Fibroblast of skin of right biceps (primary cell): ENCODE results near the gene ANKRD6.
"Not testable (repeated sequence)": the region's sequence is repeated elsewhere in the genome, so short reads cannot be mapped to it uniquely, and the experiment has no call there.

Source experiments
- DNase-seq: peaks from one replicate; pipeline ENCODE4 v3.0.0-alpha.2; 2013

ANKRD6 gene

DNA sequence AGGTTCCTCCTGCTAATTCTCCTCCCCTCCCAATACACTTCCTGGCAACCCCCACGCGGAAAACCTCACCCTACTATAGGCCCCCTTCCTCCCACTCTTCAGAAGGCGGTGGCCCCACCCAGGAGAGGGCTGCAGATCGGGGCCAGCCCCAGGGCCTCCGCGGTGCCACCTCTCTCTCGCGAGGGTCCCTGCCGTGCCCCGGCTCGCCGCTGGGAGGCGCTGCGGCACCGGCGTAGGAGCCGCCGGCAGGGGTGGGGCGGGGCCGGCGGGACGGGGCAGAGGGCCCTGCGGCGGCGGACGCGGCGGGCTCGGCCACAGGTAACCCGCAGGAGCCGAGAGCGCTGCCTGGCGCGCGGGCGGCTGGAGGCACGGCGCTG is at the start of gene ANKRD6:
TSS of gene ANKRD6 (plus strand) at position 278 of the 377 bp plus-strand sequence. CDS start 133,825 bp downstream, outside the sequence.
- peak; percentile 57 for DNase-seq

DNA sequence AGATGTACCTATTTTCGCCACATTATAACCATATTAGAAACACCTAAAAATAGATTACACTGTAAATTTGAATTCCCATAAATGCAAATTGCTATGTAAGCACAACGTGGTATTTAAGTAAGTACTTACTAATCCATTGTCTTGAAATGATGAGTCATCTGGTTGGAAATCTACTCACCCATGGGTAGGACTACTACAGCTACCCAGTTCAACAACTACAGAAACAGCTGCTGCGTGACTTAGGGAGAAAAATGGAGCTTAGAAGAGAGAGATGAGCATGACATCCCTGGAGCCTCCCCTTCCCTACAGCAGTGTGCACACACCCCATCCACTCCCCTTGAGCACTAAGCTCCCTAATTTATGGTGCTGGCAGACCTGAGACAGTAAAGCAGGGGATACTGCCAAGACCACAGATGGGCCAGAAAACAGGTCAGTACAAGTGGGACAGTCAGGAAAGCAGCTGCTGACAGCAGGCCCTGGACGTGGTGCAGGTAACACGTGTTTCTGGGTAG is 47.7 kb upstream of the ANKRD6 start:
- DNase-seq = peak; percentile 30

DNA sequence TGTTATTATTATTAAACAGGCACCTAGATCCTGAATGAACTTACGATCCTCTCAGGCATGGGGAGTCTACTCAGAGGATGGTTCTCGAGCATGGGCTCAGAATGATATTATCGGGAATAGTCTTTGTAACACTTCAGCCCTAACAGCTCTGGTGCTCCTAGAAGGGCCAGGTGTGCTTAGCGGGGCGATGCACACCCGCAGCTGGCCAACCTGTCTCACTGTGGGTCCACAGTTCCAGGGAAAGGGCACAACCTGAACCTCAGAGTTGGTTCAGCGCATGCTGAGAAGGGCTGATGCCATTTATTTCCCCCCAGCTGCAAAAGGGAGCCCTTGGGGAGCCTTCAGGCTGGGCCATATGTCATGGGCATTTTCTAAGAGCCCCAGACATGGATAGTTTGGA is 47.1 kb upstream of the ANKRD6 start:
- DNase-seq = no peak

DNA sequence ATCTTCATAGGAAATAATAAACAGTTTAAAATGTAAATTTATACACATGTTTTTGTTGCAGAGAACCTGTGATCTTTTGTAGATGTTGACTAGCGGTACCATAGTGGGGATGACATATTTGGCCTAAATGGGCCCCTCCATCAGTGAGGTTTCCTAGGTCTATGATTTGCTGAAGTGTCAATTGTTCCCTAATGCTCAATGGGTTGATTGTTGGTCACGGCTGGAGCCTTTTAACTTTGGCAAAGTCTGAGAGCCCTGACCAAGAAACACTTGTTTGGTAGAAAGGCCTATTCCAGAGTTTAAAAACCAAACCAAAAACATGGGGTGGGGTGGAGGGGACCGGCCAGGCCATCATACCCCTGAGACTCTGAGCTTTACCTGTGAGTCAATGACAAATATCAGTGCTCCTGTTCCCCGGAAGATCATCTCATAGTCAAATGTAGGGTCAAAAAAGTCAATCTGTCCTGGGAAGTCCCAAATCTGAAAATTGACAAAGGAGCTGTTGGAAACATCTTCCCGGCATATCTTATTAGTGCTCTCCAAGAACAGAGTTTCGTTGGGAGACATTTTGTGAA is 45.9 kb upstream of the ANKRD6 start:
- no peak for DNase-seq

DNA sequence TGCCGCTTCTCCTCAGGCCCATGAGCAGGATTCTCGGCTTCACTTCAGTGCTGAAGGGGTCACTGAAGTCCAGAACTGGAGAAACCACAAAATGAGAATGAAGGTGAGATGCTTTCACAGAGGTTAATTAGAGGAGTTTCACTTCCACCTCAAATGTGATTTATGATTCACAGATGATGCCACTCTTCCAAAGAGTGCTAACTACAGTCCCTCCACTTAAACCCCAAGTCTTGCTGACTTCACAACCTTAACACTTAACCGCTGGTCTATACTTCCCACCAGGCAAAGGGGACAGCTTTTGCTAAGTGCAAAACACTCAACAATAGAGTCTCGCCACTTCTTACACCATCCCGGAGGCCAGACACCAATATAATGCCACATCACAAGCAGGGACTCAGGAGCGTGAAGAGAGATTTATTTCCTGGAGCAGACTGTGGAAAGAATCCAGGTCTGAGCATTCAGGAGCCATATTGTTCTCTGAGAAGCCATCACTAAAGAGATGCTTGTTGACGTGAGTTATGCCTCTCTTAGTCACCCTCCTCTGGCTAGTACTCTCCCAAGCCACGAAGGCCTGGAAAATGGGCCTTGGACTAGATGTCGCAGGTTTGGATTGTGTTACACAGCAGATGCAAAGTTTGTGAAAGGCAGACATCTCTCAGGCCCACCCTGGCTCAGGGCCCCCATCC is 45.3 kb upstream of the ANKRD6 start:
- peak; percentile 16 for DNase-seq

DNA sequence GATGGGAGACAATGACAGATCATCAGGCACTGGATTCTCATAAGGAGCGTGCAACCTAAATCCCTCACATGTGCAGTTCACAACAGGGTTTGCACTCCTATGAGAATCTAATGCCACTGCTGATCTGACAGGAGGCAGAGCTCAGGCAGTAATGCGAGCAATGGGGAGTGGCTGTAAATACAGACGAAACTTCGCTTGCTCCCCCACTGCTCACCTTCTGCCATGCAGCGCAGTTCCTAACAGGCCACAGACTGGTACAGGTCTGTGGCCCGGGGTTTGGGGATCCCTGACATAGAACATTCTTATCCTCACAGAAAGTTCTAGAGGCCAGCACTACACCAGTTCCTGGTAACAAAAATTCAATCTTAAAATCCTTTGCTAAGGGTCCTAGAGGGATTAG is 44.1 kb upstream of the ANKRD6 start:
- no peak for DNase-seq

DNA sequence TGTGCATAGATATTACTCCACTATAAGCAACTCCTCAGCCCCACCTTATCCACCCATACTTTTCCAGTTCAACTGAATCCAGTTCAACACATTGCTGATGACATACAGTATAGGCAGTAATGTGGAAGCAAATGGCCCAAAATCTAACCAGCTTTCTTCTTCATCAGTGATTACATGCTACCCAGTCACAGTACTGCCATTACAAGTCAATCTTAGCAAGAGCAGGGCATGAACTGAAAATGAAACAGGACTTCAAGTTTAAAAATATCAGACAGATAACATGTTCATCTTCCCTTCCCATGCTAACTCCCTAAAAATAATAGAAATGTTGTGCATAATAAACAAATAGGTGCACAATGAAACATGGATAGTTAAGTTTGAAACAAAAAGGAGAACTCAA is 40.1 kb upstream of the ANKRD6 start:
- no peak for DNase-seq

DNA sequence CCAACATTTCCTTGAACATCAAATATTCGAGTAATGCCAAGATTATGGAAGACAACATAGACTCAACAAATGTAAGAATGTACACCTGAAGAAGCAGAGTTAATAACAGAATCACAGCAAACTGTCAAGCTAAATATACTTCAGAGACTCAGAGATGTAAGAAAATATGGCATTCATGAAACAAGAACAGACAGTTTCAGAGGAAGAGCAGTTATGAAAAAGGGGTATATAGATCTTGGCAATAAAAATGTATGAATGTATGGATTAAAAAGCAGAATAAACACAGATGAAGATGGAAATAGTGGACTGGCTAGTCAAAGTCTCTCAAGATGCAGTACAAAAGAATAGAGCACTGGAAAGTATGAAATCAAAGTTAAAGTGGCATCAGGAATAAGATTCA is 39.3 kb upstream of the ANKRD6 start:
- DNase-seq = no peak

DNA sequence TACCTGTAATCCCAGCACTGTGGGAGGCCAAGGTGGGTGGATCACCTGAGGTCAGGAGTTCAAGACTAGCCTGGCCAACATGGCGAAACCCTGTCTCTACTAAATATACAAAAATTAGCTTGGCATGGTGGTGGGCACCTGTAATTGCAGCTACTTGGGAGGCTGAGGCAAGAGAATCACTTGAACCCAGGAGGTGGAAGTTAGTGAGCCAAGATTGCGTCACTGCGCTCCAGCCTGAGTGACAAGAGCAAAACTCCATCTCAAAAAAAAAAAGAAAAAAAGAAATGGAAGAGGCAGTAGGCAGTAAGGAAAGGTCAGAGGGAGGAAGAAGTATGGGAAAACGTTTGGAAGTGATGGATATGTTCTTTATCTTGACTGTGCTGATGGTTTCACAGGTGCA is 35.1 kb upstream of the ANKRD6 start:
- DNase-seq = not testable (repeated sequence)

DNA sequence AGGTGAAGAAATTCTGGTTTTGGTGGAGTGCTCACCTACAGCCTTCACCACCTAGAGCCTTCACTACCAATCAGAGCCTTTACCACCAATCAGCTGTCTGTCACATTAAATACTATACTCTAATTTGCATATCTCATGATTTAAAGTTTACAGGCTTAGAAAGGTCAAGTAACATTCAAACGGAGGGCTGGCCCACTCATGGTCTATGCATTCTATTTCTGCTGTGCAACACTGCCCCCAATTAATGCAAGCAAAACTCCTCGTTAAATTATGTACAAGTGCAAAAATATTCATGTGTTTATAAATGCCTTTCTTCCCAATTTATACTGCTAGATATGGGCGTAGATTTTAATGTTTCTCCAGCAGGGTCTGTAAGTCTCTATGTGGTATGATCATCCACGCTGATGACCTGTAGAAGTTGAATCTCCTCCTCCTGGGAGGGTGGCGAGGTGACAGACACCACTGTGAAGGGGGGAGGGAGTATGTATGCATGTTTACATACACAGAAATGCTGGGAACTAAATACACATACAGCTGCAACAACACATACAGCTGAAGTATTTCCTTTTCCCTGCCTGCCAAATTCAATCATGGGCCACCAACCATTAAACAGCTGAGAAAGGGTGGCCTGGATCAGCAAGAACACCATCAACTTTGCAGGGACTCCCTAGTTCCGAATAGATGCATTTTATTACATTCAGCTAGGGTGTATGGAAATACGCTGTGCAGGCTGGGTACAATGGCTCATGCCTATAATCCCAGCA is 34.0 kb upstream of the ANKRD6 start:
- no peak for DNase-seq

DNA sequence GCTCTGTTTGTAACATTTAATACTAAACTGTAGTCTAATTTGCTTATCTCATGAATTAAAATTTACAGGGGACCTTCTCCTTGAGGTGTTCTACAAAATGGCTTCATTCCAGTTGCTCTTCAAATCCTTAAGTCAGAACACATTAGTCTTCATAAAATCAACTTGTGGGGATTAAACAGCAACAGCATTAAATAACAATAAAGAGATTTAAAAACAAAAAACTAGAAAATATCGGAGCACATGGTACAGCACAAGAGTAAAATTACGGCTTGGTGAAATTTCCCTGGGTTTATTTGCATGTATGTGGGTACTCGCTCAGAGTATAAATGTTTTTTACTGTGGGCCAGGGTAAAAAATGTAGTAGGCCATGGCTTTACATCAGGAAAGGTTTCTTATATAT is 32.9 kb upstream of the ANKRD6 start:
- DNase-seq = no peak

DNA sequence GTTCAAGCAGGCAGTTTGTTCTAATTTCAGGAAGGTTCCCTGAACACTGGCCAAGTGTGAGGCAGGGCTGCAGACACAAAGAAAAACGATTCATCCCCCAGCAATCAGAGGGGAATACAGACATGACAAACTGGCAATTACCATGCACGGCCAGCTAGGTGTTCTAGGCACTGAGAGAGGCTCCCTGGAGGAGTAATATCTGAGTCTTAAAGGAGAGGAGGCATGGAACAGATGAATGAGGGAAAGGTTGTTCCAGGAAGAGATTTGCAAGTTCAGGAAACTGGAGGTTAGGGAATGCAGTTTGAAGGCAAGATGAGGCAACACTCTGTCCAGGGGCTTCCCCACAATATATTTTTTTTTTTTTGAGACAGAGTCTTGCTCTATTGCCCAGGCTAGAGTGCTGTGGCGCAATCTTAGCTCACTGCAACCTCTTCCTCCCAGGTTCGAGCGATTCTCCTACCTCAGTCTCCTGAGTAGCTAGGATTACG is 32.0 kb upstream of the ANKRD6 start:
- no peak for DNase-seq

DNA sequence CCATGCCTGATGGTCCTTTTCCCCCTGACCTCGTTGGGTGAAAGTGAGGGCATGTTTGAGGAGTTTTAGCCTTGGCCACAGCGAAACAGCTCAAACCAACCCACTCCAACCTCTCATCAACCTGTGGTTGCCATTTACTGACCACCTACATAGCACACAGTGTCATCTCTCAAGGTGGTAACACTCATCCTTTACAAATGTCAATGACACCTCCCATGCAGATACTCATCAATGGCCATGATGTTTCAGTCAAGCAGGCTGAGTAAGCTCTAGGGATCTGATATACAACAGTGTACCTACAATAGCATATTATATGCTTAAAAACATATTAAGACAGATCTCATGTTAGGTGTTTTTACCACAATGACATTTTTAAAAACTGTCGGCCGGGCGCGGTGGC is 30.2 kb upstream of the ANKRD6 start:
- no peak for DNase-seq

DNA sequence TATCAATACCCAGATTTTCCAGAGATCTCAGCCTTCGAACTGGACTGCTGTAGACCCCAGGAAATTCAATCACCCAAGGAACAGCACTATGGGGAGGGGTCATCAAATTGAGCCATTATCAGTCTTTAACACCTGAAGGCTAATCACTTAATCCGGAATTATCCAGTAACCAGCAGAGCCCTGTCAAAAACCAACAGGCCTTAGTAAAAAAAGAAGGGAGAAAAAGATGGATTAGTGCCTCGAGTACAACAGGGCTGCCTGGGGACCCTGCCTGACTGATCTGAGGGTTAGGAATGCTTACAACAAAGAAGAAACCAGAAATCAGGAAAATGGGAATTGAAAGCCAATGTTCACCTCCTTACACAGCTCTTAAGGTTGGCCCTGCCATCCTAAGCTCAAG is 28.4 kb upstream of the ANKRD6 start:
- no peak for DNase-seq

DNA sequence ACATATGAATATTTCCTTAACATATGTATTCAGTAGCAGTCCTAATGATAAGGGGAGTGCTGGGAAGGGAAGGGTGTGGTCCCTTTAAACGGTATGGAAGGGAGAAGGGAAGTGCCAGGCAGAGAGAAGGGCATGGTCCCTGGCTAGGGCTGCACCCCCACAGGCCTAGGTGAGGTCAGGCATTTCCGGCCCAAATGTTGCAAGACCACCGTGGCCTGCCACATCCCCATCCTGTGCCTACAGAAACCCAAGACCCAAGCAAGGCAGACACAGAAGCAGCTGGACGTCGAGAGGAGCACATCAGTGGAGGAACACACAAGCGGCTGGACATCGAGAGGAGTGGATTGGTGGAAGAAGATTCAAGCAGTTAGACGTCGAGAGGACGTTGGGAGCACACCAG is 26.8 kb upstream of the ANKRD6 start:
- DNase-seq = no peak

DNA sequence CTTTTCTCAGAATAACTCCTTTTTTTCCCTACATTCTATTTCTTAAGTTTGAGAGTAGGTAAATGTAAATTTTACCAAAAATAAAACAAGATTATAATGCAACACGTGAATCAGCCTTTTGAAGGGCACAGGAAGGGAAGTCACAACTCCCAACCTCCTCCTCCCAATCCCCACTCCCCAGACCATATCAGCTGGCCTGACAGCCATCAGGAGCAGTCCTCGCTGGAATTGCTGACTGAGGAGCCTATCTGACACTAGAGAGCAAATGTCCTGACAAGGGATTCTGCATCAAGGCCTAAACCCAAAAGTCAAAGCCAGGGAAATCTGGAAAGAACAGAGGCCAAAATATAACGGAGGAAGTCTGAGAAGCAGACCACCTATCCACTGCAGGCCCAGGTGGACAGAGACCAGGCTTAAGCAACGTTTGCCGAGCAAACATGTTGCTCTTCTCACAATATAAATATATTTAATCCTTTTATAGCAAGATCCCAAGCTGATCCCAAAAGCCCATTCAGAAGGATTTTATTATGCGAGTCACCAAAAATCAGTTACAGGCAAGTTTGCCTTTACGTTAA is 23.4 kb upstream of the ANKRD6 start:
- DNase-seq = no peak

DNA sequence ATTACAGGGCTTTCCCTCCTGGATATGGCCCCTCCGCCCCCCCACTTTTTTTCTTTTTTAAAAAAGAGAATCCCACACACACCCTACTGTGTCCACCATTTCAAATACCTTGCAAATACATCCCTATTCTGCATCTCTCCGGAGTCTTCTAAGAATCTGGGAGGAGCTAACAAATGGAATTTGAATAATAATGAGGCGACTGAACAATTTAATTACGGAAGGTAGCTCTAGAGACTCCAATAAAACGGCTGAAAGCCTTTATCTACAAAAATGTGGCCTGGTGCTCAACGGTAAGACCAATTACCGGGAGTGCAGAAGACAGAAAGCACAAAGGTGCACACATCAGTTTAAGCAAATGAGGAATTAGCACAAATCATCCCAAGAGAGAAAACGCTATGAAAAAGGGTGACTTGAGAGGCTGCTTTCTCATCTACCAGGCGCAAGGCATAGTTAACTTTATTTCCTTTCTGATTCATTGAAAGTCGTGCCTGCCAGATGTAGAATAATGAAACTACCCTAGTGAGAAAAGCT is 22.7 kb upstream of the ANKRD6 start:
- DNase-seq = no peak

DNA sequence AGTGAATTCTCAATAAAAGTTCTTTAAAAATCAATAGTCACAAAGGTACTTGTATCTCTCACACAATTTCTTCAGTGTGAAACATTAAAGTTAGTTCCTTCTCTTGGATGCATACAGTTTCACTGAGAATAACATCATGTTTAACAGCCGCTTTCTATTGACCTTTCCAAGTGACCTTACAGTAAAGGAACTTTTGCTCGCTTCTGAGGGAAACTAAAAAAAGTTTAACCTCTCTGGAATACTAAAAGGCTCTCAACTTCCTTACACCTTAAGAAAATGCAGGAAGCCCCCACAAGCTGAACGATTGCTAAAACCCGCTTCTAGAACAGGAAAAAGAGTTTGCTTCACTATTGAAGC is 22.2 kb upstream of the ANKRD6 start:
- no peak for DNase-seq

DNA sequence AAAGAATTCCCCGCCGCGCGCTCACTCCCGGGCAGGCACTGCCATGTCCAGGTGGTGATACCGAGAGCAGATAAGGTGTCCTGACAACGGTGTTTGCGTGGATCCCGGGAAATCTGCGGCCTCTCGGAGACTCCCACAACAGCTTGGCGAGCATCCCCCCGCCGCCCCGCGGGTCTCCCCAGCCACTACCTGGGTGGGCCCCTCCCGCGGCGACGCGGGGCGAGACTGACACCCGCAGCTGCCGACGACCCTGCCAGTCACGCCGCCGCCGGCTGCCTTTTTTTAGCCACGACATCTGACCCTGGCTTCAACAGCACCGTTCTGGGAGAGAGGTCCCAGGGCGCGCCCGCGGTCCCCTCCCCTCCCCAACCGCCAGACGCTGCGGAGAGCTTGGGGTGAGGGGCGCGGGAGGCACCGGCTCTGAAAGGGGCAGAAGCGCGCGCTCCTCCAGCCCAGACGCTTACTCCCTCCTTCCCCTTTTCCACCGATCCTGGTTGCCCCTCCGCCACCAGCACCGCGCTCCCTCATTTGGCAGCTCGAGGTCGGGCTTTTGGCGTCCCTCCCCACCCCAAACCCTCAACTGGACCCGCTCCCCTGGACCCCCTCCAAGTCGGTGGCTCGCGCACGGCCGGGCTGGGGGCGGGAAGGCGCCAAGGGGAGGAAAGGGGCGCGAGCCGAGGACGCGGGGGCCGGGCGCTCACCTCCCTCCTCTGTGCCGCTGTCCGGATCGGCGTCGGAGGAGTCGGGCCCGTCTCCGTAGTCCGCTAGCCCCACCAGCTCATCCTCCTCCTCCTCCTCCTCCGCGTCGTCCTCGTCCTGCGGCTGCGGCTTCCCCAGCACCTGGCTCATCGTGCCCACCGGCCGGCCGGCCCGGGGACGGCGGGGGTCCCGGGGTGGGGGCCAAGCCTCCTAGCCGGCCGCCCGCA is 21.5 kb upstream of the ANKRD6 start:
- no peak for DNase-seq

DNA sequence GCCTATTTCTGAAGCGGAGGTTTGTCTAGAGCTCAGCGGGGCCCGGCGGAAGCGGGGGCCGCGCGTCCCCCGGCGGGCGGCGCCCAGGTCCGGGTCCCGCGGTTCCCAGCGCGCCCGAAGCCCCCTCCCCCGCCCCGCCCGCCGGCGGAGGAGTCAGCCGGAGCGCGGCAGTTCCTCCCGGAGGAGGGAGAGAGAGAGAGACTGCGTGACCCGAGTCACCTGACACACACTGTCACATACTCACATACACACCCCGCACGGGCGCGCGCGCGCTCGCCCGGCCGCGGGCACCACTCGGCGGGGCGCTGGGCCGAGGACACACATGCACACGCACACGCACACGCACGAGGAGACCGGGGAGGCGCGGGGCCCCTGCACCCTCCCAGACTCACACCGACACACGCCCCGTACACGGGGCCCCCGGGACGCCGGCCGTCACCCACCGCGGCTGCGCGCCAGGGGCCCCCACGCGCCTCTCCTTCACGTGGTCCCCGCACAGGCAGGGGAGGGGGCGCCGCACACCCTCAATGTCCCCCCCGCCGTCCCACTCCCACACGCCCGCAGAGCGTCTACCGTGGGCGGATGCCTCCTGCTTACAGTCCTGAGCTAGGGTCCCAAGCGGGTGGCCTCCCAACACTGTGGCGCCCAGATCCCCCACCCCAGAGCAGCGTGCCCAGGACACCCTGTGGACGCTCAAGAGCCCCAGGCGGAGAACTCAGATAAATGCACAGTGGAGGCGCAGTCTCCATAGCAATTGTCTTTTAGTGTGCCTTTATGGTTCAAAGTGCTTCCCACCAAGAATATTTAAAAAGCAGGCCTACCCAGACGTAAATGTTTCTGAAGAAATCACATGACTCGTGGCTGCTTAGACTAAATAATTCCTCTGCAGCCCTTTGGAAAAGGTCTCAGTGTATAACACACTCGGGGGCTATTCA is 20.6 kb upstream of the ANKRD6 start, which contains the start of gene RRAGD:
TSS of gene RRAGD (minus strand) at position 203 of the 935 bp plus-strand sequence. CDS start 280 bp downstream, outside the sequence.
- DNase-seq = peak; percentile 9

DNA sequence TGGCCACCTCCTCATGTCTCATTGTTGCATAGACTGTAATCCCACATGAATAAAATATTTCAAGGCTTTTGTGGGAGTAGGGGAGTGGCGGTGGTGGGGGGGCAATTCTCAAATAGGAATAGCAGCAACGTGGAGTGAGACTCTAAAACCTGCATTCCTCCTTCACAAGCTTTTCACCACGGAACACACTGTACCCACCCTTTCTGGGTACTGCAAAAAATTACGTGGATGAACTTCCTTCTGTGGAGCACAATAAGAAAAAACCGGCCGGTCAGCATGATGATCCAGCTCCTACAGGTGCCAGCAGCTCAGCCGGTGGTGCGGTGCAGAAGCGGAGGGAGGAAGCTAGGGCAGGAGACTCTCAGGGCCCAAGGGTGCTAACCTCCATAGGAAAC is 19.9 kb upstream of the ANKRD6 start:
- DNase-seq = no peak
